Heart left ventricle (tissue), 13 donors: ENCODE data around the gene KEL.

Experiments
- CTCF ChIP-seq, 12 donors: fragments of 200-600 bp; sonication (generic) in 4 of 12; IDR thresholded peaks; one replicate each; pipeline versions ENCODE4 v1.5.0 to v1.8.0; 2018 to 2022; ENCODE audit warnings: antibody characterized with exemption in 12 of 12, mild to moderate bottlenecking in 5 of 12
- POLR2A ChIP-seq, 2 donors: fragments of 450-650 bp; IDR thresholded peaks; one replicate each; pipeline ENCODE4 v1.6.1; 2017; ENCODE audit warnings: antibody characterized with exemption in 2 of 2, mild to moderate bottlenecking in 2 of 2, moderate library complexity in 2 of 2
- donor health status: ischemic (EF 13 %, LVEDD 7.1; RV severe dilation, severe dysfunction).
- donor health status: DM: no; HTN: yes; CAD: no.
- donor health status: DM: no; HTN: no; CAD: no.
- donor health status: ischemic (EF 25% LVEDD 6.9; RV normal size, moderate dysfunction).
- donor health status: ischemic (EF 25% LVEDD 5.7; RV mildly dilated, moderate dysfunction).
- donor health status: ischemic (EF 35%, LVEDD 5.7; RV mildly dilated, moderate dysfunction).
- donor health status: nonischemic (EF 11% LVEDD 7.7; RV severe dilation, severe dysfunction).
- donor health status: DM: yes; HTN: yes; CAD: no.
- donor health status: PGD.
- donor health status: ischemic (EF 29% LVEDD 5.4; RV normal size, mild dysfunction).
- donor health status: nonischemic (EF 23%, LVEDD 6.1; RV moderate dilation, normal function).

- TF ChIP-seq CTCF (IDR thresholded peaks at IDR 0.05) = no peak
- TF ChIP-seq POLR2A (IDR thresholded peaks at IDR 0.05) = no peak
These were observed 56.4 kb downstream of the KEL start for GRCh38 chr7:142905759-142906158.
